ENCODE data around the gene HPSE2. TPM values are rescaled to one million over a fixed set of nuclear protein-coding genes. Genes with fewer than 3 reads are reported as not detected.
A peak's percentile ranks its signal among the peaks of the same experiment; 100 is the strongest.
"Not testable (repeated sequence)": the region's sequence is repeated elsewhere in the genome, so short reads cannot be mapped to it uniquely, and the experiment has no call there.

HPSE2 gene
- under 1 TPM; 0.18 to 0.74 TPM for total RNA-seq
- long read RNA-seq: 0 reads

GRCh38 chr10:99235658-99236626, at the start of gene HPSE2:
Gene HPSE2 (minus strand): TSS chr10:99235852.
- intact Hi-C loops (cut with DNase I): no loop called here
- DNase-seq (no peak), ATAC-seq (peak in 1 of 2 donors; percentile 35)

- intact Hi-C loops (cut with DNase I): no loop called here
- ATAC-seq: no peak
- DNase-seq: no peak
These were observed 44.8 kb upstream of the HPSE2 start for GRCh38 chr10:99280472-99280871.

- no peak for DNase-seq
- intact Hi-C loops (cut with DNase I): no loop called here
- no peak for ATAC-seq
These were observed 44.0 kb upstream of the HPSE2 start for GRCh38 chr10:99279626-99280111.

- intact Hi-C loops (cut with DNase I): no loop called here
- no peak for DNase-seq
- no peak for ATAC-seq
These were observed 41.3 kb upstream of the HPSE2 start for GRCh38 chr10:99276848-99277486.

- ATAC-seq (no peak), DNase-seq (no peak)
- intact Hi-C loops (cut with DNase I): no loop called here
These were observed 30.7 kb upstream of the HPSE2 start for GRCh38 chr10:99266383-99266782.

GRCh38 chr10:99248824-99249223, 13.2 kb upstream of the HPSE2 start:
- intact Hi-C loops (cut with DNase I): loop anchor here in 1 of 2 donors (5.0 kb wide), 1 partner anchor 782 kb away; no protein-coding TSS in a partner anchor
- no peak for DNase-seq
- no peak for ATAC-seq

- not testable (repeated sequence) for ATAC-seq, DNase-seq
- intact Hi-C loops (cut with DNase I): loop anchor here (2.0 to 5.0 kb wide), 2 partner anchors 781 kb away; no protein-coding TSS in a partner anchor
These were observed 12.2 kb upstream of the HPSE2 start for GRCh38 chr10:99247893-99248292.

- no peak for DNase-seq
- ATAC-seq: no peak
- intact Hi-C loops (cut with DNase I): no loop called here
These were observed 1.1 kb upstream of the HPSE2 start for GRCh38 chr10:99236627-99237309.

- no peak for ATAC-seq
These were observed 628 bp downstream of the HPSE2 start for GRCh38 chr10:99234791-99235657.

GRCh38 chr10:99234041-99234790, 1.4 kb downstream of the HPSE2 start:
- DNase-seq: peak; percentile 61
- intact Hi-C loops (cut with DNase I): no loop called here
- peak; percentile 60 to 90 for ATAC-seq

More at GRCh38 chr10:99234791-99235657, 628 bp downstream of the HPSE2 start:
- DNase-seq: no peak
- intact Hi-C loops (cut with DNase I): no loop called here

GRCh38 chr10:99233689-99234037, 2.0 kb downstream of the HPSE2 start:
- DNase-seq: no peak
- peak in 1 of 2 donors; percentile 46 for ATAC-seq
- intact Hi-C loops (cut with DNase I): no loop called here

GRCh38 chr10:99233000-99233688, 2.5 kb downstream of the HPSE2 start:
- intact Hi-C loops (cut with DNase I): no loop called here
- no peak for ATAC-seq
- DNase-seq: no peak

- ATAC-seq (peak in 1 of 2 donors; percentile 51), DNase-seq (no peak)
- intact Hi-C loops (cut with DNase I): no loop called here
These were observed 3.2 kb downstream of the HPSE2 start for GRCh38 chr10:99232360-99232999.

- no peak for ATAC-seq
- intact Hi-C loops (cut with DNase I): no loop called here
- no peak for DNase-seq
These were observed 10.9 kb downstream of the HPSE2 start for GRCh38 chr10:99224766-99225165.

GRCh38 chr10:99207340-99207739, 28.3 kb downstream of the HPSE2 start:
- ATAC-seq: no peak
- no peak for DNase-seq
- intact Hi-C loops (cut with DNase I): no loop called here

GRCh38 chr10:99203310-99203709, 32.3 kb downstream of the HPSE2 start:
- ATAC-seq (no peak), DNase-seq (no peak)
- intact Hi-C loops (cut with DNase I): no loop called here

GRCh38 chr10:99172950-99173349, 62.7 kb downstream of the HPSE2 start:
- no peak for DNase-seq
- intact Hi-C loops (cut with DNase I): no loop called here
- ATAC-seq: no peak

All from left cardiac atrium (tissue), 4 donors.